ENCODE measurements around the gene KIF19. TPM values are rescaled to one million over a fixed set of nuclear protein-coding genes. Genes with fewer than 3 reads are reported as not detected.
A peak's percentile ranks its signal among the peaks of the same experiment; 100 is the strongest.

The KIF19 gene
- polyA plus RNA-seq, 6 donors from 2014 or later = not detected

DNA sequence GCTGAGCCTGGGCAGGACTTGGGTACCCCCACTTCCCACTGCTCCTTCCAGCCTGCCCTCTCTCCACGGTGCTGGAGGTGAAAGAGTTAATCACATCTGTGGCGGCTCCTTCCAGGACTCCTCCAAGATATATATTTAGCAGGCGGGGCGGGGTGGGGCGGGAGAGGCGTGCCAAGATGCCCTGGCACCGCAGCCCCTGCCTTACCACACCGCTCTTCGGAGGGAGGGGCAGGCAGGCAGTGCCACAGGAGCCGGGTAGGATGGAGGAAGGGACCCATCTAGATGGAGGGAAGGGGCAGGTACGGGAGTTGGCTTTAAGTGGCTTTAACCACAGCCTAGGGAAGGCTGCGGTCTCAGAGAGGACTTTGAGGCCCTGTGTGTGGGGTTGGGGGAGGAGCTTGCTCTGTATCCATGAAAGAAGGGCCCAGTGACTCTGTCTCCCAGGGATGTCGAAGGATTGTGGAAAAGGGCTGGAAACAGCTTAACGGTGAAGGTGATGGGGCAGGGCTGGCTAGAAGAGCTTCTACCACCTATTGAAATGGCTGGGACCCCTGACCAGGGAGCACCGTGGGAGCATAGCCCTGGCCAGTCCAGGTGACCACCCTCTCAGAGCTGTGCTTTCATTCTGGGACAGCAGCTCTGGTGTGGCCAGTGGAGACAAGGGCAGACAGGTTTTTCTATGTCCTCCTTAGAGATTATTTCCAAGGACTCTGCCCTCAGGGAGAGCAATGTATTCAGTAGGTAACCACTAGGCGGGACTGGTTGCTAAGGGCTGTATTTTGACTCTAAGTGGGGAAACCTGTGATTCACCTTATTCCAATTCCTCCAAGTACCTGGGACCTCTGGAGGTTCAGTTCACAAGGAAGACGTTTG is 54.3 kb downstream of the KIF19 start:
- ATAC-seq (ENCODE audit: low read depth in 2 of 2) = no peak
- Mint-ChIP-seq H3K27ac (peak overlapping the region in 1 of 6 donors; percentile 60), H3K27me3 (peaks cover 14 to 50% (median 42%) of the 10 kb centered on the region in 3 donors), H3K4me1 (no peaks in the 10 kb centered on the region), H3K36me3 (no peaks in the 10 kb centered on the region), H3K4me3 (no peak overlapping the region), H3K9me3 (no peaks in the 10 kb centered on the region)
- DNase-seq = no peak

DNA sequence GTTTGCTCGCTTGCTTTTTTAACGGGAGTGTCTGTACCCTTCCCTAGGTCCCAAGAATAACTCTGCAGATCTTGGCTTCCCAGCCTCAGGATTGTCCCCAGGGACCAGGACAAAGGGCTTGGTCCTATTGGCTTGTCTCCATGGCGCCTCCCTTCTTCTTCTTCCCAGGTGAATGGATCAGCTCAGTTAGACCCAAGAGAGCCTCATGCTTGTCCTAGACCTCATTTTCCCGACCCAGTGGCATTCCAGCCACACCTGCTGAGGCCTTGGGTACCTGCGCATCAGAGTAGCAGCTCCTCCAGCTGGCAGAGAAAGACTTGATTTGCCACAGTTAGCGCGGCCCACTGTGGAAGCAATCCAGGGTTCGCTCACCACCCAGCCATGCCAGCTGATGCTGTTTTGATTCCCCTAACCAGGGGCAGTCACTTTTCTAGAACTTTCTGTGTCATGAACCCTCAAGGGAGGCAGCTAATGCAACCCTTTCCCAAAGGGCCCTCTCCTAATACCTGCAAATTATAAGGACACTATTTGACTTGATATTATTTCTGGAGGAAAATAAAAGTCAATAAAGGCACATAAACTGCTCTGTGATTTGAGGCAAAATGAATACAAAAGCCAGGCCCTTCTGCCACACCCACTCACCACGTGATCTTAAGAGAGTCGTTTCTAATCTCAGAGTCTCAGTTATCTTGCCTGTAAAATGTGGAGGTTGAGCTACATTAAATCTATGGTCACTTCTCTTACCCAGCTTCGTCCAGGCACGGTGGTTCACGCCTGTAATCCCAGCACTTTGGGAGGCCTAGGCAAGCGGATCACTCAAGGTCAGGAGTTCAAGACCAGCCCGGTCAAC is 55.2 kb downstream of the KIF19 start:
- no peak overlapping the region for H3K27ac Mint-ChIP-seq

DNA sequence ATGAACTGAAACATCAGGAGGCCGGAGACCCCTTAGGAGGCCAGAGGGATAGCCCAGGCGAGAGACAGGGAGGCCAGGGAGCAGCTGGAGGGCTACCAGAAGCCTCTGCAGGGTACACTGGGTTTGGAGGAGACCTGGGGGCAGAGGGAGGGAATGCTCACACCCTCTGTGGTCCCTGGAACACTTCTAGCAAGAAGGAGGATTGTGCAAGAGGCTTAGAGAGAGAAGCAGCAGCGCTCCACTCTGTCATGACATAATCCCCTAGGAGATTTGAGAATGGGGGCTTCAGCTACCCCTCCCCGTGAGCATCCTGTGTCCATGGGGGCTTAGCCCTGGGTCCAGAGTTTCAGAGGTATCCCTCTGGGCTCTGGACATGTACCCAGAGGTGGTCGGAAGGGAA is 57.1 kb downstream of the KIF19 start:
- H3K9me3 Mint-ChIP-seq = peaks cover 0 to 2% (median 0%) of the 10 kb centered on the region in 7 donors
- H3K4me3 Mint-ChIP-seq = no peak overlapping the region
- DNase-seq (no peak), ATAC-seq (ENCODE audit: low read depth in 2 of 2) (no peak)
- H3K36me3 Mint-ChIP-seq = no peaks in the 10 kb centered on the region
- no peak overlapping the region for H3K27ac Mint-ChIP-seq
- peaks cover 3 to 53% (median 32%) of the 10 kb centered on the region in 3 donors for H3K27me3 Mint-ChIP-seq
- H3K4me1 Mint-ChIP-seq = no peaks in the 10 kb centered on the region

More for the DNA sequence above, 55.2 kb downstream of the KIF19 start:
- ATAC-seq (ENCODE audit: low read depth in 2 of 2) (no peak), DNase-seq (no peak)
- H3K36me3 Mint-ChIP-seq = no peaks in the 10 kb centered on the region
- H3K9me3 Mint-ChIP-seq = peaks cover 0 to 2% (median 0%) of the 10 kb centered on the region in 7 donors
- H3K4me1 Mint-ChIP-seq = no peaks in the 10 kb centered on the region
- peak overlapping the region in 1 of 8 donors; percentile 15 for H3K4me3 Mint-ChIP-seq
- peaks cover 10 to 53% (median 48%) of the 10 kb centered on the region in 3 donors for H3K27me3 Mint-ChIP-seq

DNA sequence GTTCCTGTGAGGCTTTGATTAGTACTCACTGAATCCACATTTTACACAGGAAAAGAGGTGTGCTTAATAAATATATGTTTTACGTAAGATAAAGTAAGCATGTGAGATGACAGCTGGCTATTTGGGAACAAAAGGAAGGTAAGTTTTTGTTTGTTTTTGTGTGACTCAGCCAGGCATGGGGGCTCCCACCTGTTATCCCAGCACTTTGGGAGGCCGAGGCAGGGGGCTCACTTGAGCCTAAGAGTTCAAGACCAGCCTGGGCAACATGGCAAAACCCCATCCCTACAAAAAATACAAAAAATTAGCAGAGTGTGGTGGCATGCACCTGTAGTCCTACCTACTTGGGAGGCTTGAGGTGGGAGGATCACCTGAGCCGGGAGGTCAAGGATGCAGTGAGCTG is 59.2 kb downstream of the KIF19 start:
- ATAC-seq (ENCODE audit: low read depth in 2 of 2) (no peak), DNase-seq (no peak)
- Mint-ChIP-seq H3K27me3 (peaks cover 3 to 48% (median 37%) of the 10 kb centered on the region in 3 donors), H3K4me1 (no peaks in the 10 kb centered on the region), H3K4me3 (no peak overlapping the region), H3K36me3 (no peaks in the 10 kb centered on the region), H3K9me3 (peaks cover 0 to 2% (median 0%) of the 10 kb centered on the region in 7 donors), H3K27ac (no peak overlapping the region)

DNA sequence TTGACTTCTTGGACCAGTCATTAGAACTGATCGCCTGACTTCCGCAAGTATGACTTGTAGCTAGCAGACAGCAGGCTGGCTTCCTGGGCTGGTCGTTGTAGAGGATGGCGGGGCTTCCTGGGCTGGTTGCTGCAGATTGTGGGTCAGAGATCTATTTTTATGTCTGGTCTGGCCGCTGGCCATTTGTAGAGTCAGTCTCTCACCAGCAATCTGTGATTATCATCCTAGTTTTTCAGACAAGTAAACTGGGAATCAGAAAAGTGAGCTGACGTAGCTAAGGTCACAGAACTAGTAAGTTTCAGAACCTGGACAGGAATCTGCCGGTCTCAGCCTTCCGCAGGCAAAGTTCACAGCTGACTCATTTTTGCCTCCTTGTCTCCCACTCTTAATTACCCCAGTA is 60.4 kb downstream of the KIF19 start:
- ATAC-seq (ENCODE audit: low read depth in 2 of 2) (no peak), DNase-seq (no peak)
- Mint-ChIP-seq H3K27ac (peak overlapping the region in 1 of 6 donors; percentile 7), H3K9me3 (peaks cover 0 to 6% (median 0%) of the 10 kb centered on the region in 7 donors), H3K4me3 (no peak overlapping the region), H3K4me1 (no peaks in the 10 kb centered on the region), H3K27me3 (peaks cover 9 to 47% (median 41%) of the 10 kb centered on the region in 3 donors), H3K36me3 (peaks cover 0 to 2% of the 10 kb centered on the region in 2 donors)

DNA sequence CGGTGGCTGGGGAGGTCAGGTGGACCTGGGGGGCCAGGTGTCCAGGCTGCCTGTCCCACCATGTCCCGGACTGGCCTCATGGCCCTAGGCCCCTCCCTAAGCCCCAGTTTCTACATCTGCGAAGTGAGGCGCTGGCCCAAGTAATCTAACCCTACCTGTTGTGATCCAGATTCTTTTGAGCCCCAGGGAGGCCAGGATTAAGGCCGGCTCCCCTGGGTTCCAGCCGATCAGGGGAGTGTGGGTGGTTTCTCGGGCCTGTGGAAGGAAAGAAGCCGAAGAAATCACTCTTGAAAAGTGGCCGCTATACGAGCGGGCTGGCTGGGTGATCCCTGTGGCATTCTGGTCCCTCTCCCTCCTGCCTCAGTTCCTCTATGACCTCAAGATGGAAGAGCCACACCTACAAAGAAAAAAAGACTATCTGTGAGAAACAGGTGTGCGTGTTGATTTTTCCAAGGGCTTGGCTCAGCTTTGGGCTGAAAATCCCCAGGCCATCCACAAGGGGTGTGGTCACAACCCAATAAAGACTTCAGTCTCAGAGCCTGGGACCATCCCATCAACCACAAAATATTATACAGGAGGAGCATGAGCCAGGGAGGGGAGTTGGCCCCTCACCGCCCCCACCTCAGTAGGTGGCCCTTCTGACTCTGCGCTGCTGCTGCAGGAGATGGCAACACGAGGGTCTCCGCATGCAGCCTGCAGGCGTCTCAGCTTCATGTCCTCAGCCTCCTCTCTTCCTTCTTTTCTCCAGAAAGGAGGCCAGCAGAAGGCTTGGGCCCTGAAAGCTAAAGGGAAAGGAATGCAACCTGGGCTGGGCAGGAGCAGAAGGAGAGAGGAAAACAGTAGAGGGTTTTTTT is 61.6 kb downstream of the KIF19 start:
- peaks cover 0 to 5% of the 10 kb centered on the region in 2 donors for H3K36me3 Mint-ChIP-seq
- H3K9me3 Mint-ChIP-seq = peaks cover 0 to 10% (median 0%) of the 10 kb centered on the region in 7 donors
- DNase-seq (no peak), ATAC-seq (ENCODE audit: low read depth in 2 of 2) (no peak)
- H3K4me1 Mint-ChIP-seq = no peaks in the 10 kb centered on the region
- no peak overlapping the region for H3K27ac Mint-ChIP-seq
- peaks cover 13 to 45% (median 39%) of the 10 kb centered on the region in 3 donors for H3K27me3 Mint-ChIP-seq
- H3K4me3 Mint-ChIP-seq = peak overlapping the region in 1 of 8 donors; percentile 65

DNA sequence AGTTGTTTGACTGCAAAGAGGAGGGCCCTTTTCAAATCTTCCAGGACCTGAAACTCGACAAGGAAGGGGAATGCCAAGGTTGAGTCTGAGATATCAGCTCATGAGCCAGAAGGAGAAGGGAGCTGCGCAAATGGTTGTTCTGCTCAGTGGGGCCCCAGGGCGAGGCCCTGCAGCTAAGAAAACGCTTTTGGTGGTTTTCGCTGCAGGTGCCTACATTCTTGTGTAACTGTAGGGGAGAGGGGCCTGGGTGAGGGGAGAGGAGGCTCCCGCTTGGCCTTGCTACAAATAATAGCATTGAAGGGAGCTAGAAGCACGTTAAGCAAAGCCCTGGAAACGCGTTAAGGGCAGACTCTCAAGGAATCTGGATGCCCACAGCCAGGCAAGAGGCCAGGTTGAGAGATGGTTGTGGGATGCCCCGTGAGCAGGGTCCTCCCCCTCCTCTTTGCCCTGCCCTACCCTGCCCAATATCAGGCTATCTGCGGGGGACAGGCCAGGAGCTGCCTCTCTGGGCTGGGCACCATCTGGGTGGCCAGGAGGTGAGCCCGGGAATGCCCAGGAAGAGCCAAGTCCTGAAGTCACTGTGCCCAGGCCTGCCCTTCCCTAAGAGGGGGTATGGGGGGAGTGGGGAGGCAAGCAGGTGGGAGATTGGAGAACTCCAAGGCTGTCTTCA is 63.2 kb downstream of the KIF19 start:
- ATAC-seq (ENCODE audit: low read depth in 2 of 2) (no peak), DNase-seq (no peak)
- H3K27ac Mint-ChIP-seq = no peak overlapping the region
- H3K9me3 Mint-ChIP-seq = peaks cover 0 to 10% (median 0%) of the 10 kb centered on the region in 7 donors
- peaks cover 13 to 42% (median 32%) of the 10 kb centered on the region in 3 donors for H3K27me3 Mint-ChIP-seq
- H3K36me3 Mint-ChIP-seq = peaks cover 0 to 5% of the 10 kb centered on the region in 2 donors
- H3K4me3 Mint-ChIP-seq = no peak overlapping the region
- H3K4me1 Mint-ChIP-seq = no peaks in the 10 kb centered on the region

DNA sequence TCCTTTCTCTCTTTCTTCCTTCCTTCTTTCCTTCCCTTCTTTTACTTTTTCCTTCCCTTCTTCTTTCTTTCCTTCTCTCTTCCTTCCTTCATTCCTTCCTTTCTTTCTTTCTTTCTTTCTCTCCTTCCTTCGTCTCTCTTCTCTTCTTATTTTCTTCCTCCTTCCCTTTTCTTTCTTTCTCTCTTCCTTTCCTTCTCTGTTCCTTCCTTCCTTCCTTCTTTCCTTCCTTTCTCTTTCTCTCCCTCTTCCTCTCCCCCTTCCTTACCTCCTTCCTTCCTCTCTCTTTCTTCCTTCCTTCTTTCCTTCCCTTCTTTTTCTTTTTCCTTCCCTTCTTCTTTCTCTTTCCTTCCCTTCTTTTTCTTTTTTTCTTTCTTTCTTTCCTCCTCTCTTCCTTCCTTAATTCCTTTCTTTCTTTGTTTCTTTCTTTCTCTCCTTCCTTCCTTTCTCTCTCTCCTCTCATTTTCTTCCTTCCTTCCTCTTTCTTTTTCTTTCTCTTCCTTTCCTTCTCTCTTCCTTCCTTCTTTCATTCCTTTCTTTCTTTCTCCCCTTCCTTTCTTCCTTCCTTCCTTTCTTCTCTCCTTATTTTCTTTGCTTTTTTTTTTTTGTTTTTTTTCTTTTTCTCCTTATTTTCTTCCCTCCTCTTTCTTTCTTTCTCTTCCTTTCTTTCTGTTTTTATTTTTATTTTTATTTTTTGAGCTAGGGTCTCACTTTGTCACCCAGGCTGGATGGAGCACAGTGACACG is 64.1 kb downstream of the KIF19 start:
- Mint-ChIP-seq H3K27ac (peak overlapping the region in 2 of 6 donors; percentile 26 to 61), H3K9me3 (peaks cover 0 to 10% (median 0%) of the 10 kb centered on the region in 7 donors), H3K36me3 (peaks cover 0 to 5% of the 10 kb centered on the region in 2 donors), H3K27me3 (peaks cover 10 to 39% (median 34%) of the 10 kb centered on the region in 3 donors), H3K4me3 (no peak overlapping the region), H3K4me1 (no peaks in the 10 kb centered on the region)
- DNase-seq (no peak), ATAC-seq (ENCODE audit: low read depth in 2 of 2) (no peak)

DNA sequence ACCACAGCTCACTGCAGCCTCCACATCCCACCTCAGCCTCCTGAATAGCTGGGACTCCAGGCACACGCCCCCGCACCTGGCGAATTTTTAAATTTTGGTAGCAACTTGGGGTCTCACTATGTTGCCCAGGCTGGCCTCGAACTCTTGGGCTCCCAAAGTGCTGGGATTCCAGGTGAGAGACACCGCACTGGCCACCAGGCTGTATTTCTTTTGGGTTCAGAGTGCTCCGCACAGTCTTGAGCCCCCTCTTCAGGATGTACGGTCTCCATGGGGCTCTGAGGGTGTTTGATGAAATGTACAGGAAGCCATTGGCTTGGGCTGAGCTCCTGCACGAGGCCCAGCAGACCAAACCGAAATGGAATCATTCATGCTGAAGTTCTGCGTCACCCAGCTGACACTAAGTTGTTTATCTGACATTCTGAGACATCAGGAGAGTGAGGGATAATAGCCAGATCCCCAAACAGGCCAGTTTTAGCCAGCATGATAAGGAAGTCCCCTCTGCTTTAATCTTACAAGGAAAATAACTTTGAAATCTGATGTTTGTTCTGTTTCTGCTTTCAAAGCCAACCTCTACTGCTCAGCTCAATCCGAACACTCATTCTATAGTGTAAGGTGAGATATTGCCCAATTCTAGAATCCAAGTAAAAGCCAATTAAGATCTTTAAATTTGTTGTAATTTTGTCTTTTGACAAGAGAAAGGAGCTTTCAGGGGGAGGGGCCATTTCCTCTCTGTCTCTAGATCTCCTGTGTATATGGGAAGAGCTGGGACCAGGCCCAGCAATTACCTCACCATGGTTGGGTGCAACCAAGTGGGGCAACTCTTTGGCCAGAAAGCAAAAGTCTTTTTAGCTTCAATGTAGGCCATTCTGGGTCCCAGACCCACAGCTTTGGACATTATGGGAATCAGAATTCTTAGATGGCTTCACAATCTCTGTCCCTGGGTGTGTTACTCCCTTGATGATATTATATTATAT is 64.9 kb downstream of the KIF19 start:
- no peaks in the 10 kb centered on the region for H3K4me1 Mint-ChIP-seq
- peaks cover 0 to 5% of the 10 kb centered on the region in 2 donors for H3K36me3 Mint-ChIP-seq
- DNase-seq = no peak
- H3K27me3 Mint-ChIP-seq = peaks cover 10 to 38% (median 34%) of the 10 kb centered on the region in 3 donors
- H3K4me3 Mint-ChIP-seq = no peak overlapping the region
- ATAC-seq (ENCODE audit: low read depth in 2 of 2) = no peak
- peaks cover 0 to 10% (median 0%) of the 10 kb centered on the region in 7 donors for H3K9me3 Mint-ChIP-seq
- peak overlapping the region in 2 of 6 donors; percentile 26 to 38 for H3K27ac Mint-ChIP-seq

DNA sequence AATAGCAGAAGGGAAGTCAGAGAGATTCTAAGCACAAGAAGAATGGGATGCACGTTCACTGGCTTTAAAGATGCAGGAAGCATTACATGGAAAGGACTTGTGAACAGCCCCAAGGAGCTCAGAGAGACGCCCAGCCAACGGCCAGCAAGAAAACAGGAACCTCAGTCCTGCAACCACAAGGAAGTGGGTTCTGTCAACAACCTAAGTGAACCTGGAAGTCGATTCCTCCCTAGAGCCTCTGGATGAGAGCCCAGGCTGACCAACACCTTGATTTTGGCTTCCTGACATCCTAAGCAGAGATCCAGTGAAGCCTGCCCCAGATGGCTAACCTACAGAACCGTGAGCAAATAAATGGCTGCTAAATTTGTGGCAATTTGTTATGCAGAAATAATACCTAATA is 65.7 kb downstream of the KIF19 start:
- H3K27me3 Mint-ChIP-seq = peaks cover 10 to 34% (median 31%) of the 10 kb centered on the region in 3 donors
- H3K4me1 Mint-ChIP-seq = no peaks in the 10 kb centered on the region
- H3K27ac Mint-ChIP-seq = no peak overlapping the region
- H3K4me3 Mint-ChIP-seq = no peak overlapping the region
- H3K9me3 Mint-ChIP-seq = peaks cover 0 to 10% (median 0%) of the 10 kb centered on the region in 7 donors
- DNase-seq (no peak), ATAC-seq (ENCODE audit: low read depth in 2 of 2) (no peak)
- H3K36me3 Mint-ChIP-seq = peaks cover 0 to 5% of the 10 kb centered on the region in 2 donors

DNA sequence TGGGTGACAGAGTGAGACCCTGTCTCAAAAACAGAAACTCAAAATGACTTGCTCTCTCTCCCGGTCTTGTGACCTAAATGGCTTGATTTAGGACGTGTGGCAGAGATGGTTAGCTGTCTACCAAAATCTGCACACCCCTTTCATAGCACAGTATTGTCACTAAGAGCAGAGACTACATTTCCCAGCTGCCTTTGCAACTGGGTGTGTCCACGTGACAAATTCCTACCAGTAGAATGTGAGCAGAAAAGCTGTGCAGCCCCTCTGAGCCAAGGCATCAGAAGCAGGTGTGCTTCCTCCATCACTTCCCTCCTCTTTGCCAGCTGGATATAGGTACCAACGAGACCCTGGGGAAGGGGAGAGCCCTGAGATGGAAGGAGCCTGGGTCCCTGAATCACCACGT is 66.8 kb downstream of the KIF19 start:
- ATAC-seq (ENCODE audit: low read depth in 2 of 2) (no peak), DNase-seq (no peak)
- Mint-ChIP-seq H3K27ac (no peak overlapping the region), H3K4me3 (no peak overlapping the region), H3K36me3 (peaks cover 0 to 5% of the 10 kb centered on the region in 2 donors), H3K9me3 (peaks cover 0 to 10% (median 0%) of the 10 kb centered on the region in 7 donors), H3K27me3 (peaks cover 10 to 34% (median 27%) of the 10 kb centered on the region in 3 donors), H3K4me1 (no peaks in the 10 kb centered on the region)

Data from naive B cell (primary cell).